AG04449 (cell line): Measurements from ENCODE around the gene SALL3.

Source experiments
- CTCF ChIA-PET: fragments of 350-600 bp; formaldehyde crosslinking; extraction: SDS; loops from one replicate; lab custom pipeline; 2021; ENCODE audit warnings: antibody characterized with exemption; lab: Yijun Ruan, JAX
- POLR2A ChIA-PET: fragments of 400-600, 350-600 bp; formaldehyde crosslinking; extraction: SDS; loops from one replicate; lab custom pipeline; 2020; ENCODE audit warnings: antibody characterized with exemption, inconsistent platforms; lab: Yijun Ruan, JAX
- DNase-seq: peaks from one replicate; pipeline ENCODE4 v3.0.0-alpha.2; 2010; ENCODE audit warnings: low read depth, low spot score
- H3K4me3 ChIP-seq: 2 replicates; pipeline ENCODE4 v1.5.1; 2011; ENCODE audit warnings: low read depth, mild to moderate bottlenecking, control low read depth, low read length
- TF ChIP-seq, protein P1 (sequence below): IDR thresholded peaks from one replicate; pipeline ENCODE4 v1.5.1; 2011; ENCODE audit warnings: mild to moderate bottlenecking, moderate library complexity, low read length, control low read depth, inconsistent platforms; ENCODE audit not compliant: insufficient read depth; ENCODE audit errors: missing control alignments

The SALL3 gene

DNA sequence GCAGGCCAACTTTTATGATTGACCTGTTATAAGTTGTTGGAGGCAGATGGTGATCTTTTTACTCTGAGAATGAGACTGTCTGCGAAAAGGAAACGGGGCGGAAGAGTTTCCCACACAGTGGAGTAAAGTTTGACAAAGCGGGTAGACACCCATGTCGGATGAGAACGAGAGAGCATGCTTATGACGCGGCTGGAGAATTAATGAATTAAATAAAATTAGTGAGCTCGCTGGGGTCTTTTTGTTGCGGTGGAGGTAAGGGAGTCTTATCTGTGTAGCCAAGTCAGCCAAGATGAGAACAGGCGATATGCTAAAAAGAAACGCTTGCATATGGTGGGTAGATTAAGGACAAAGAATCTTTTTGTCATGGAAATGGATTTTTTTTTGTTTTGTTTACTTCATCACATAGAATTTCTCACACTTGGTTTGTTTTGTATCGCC lies 1.8 kb downstream of the SALL3 start:
- CTCF ChIA-PET: no interaction called here
- no peak overlapping the region for H3K4me3 ChIP-seq
- POLR2A ChIA-PET: no interaction called here
- TF ChIP-seq, protein P1, sequence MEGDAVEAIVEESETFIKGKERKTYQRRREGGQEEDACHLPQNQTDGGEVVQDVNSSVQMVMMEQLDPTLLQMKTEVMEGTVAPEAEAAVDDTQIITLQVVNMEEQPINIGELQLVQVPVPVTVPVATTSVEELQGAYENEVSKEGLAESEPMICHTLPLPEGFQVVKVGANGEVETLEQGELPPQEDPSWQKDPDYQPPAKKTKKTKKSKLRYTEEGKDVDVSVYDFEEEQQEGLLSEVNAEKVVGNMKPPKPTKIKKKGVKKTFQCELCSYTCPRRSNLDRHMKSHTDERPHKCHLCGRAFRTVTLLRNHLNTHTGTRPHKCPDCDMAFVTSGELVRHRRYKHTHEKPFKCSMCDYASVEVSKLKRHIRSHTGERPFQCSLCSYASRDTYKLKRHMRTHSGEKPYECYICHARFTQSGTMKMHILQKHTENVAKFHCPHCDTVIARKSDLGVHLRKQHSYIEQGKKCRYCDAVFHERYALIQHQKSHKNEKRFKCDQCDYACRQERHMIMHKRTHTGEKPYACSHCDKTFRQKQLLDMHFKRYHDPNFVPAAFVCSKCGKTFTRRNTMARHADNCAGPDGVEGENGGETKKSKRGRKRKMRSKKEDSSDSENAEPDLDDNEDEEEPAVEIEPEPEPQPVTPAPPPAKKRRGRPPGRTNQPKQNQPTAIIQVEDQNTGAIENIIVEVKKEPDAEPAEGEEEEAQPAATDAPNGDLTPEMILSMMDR: no peak
- no peak for DNase-seq

DNA sequence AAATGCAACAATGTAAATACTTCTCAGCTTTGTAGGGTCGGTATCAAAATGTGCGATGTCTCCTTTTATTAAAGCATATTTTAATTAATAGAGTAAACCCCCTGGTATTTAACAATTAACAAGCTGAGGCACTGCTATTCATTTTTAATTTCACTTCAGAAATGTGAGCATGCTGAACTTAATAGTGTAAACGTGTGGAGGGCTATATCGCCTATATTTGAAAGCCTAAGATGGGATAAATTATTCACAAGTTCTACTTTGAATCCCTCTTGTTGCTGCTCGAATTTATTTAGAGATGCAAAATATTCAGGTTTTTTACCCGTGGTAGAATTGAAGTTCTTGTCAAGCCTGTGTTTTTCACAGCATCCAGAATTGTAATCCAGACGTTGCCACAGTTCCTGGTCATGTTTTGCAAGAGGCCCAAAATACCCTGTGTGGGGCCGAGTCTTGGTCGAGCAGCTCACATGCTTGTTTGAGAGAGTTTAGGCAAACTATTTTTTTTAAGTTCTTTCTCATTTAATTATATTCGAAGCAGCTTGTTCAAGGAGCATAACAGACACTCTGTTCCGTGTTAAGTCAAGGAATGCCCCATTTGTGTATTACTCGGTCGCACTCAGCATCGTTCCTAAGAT lies 2.5 kb downstream of the SALL3 start:
- TF ChIP-seq, protein P1: no peak
- CTCF ChIA-PET: no interaction called here
- DNase-seq: no peak
- H3K4me3 ChIP-seq: no peak overlapping the region
- POLR2A ChIA-PET: no interaction called here

DNA sequence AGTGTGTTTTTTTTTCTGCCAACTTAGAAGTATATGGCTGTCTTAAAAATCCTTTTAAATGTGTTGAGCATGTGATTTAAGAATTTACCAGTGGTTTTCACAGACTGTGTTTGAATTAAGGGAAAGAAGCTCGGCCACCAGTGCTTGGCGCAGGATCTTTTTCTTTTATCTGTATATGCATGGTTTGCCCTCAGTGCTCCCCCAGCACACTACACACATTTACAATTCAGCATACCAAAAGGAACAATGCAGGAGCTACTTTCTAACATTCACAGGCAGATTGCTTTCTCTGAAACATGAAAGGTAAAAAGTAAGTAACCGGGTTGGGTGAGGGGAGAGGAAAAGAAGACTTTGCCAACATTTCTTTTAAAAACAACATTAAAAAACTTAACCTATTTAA lies 3.9 kb downstream of the SALL3 start:
- no peak overlapping the region for H3K4me3 ChIP-seq
- DNase-seq: no peak
- TF ChIP-seq, protein P1: no peak
- CTCF ChIA-PET: no interaction called here
- POLR2A ChIA-PET: no interaction called here

DNA sequence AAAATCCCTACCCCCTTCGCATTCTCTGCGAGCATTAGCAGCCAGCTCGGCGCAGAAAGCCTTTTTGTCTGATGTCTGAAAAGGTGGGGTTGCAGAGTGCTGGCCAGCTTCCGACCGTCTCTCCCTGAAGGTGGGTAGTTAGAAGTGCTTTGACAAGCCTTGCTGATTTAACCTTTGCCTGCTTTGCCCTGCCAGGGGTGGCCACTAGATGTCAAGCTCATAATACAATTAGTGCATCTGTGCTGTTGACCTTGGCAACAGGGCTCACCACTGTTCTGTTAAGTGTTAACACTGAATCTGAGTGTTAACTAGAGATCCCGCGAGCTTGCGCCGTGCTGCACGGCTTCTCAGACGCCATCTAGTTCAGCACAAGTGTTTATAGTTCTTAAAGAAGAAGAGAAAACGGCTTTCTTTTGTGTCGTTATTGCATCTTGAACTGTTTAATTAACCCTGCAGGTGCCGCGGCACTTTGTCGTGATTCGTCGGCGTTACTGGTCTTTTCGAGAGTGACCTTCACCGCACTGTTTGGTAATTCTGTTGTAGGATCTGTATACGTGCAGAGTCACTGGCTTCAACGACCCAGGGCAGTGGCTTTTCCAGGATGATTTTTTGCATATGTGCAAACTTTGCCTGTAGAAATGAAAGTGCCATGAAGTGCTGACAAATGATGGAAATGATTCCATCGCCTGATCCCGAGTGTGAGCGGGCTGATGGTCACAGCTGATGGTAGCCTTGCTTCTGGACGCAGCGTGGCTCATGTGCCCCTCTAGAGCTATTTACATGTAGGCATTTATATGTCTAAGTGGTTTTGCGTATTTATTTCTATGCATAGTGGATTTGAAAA lies 5.5 kb downstream of the SALL3 start:
- no peak overlapping the region for H3K4me3 ChIP-seq
- TF ChIP-seq, protein P1: no peak
- ChIA-PET CTCF (no interaction called here), POLR2A (no interaction called here)
- DNase-seq: no peak

DNA sequence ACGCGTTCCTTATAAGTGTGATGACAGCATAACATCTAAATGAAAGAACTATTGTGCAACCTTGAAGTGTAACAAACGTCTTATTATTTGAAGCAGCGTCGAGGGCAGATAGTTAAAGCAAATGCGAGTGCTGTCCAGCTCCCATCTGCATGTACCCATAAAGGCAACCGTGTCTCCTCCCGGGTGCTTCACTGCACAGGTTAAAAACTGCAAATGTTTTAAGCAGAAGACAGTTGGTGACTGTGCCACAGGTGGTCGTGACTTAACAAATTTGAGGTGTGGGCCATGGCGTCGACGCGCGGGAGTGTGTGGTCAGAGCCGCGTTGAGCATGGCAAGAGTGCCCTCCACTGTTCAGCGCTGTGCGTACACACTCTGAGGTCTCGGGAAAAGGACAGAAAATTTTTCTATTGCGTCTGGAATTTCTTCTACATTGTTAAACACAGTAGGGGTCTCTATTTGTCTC lies 6.4 kb downstream of the SALL3 start:
- TF ChIP-seq, protein P1: no peak
- ChIA-PET CTCF (no interaction called here), POLR2A (no interaction called here)

DNA sequence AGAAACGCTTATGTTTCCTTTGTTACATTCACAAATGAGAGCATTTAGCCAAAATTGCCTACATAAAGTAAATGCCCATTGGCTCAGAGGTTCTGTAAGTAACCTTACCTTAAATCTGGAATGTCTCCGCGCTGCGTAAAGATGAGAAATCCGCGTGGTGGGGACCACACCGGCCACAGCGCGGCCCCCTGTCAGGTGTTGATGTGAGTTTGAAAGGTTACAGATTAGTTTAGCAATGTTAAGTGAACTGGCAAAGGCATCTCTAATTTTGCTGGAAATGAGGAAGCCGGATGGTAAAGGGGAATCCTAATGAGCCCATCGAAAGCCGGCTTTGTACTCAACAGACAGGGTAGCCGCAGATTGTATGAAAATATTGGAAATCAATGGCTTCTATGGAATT lies 11.8 kb downstream of the SALL3 start:
- ChIA-PET POLR2A (no interaction called here), CTCF (no interaction called here)
- no peak for DNase-seq
- TF ChIP-seq, protein P1: no peak
- H3K4me3 ChIP-seq: no peak overlapping the region

More for the DNA sequence above, 6.4 kb downstream of the SALL3 start:
- no peak overlapping the region for H3K4me3 ChIP-seq
- no peak for DNase-seq
